SH-SY5Y (cell line): Measurements from ENCODE around the gene SKP1.

ENCODE experiments used
- GATA2 ChIP-seq: IDR thresholded peaks from 2 replicates; pipeline ENCODE4 v1.6.1; 2011; ENCODE audit warnings: mild to moderate bottlenecking, low read depth, low read length
- GATA3 ChIP-seq: IDR thresholded peaks from 2 replicates; pipeline ENCODE4 v1.6.1; 2011; ENCODE audit warnings: low read depth, mild to moderate bottlenecking, low read length, moderate library complexity

GRCh38 chr5:134189031-134189430, 12.3 kb upstream of the SKP1 start:
- no peak for TF ChIP-seq GATA3
- no peak for TF ChIP-seq GATA2
